Sigmoid colon (tissue), 7 donors: ENCODE measurements around the gene PRKAG3. TPM values are rescaled to one million over a fixed set of nuclear protein-coding genes. Genes with fewer than 3 reads are reported as not detected.
"Not testable (repeated sequence)": the region's sequence is repeated elsewhere in the genome, so short reads cannot be mapped to it uniquely, and the experiment has no call there.

Experiments
- DNase-seq: peaks from one replicate; pipeline ENCODE4 v3.0.0-alpha.2; 2019
- H3K27ac ChIP-seq, 4 donors: fragments of 200-600 bp; sonication (generic); one replicate each; pipeline ENCODE4 v1.5.1; 2016 to 2019; ENCODE audit warnings: mild to moderate bottlenecking in 1 of 4
- H3K27me3 ChIP-seq, 3 donors: fragments of 200-600 bp; sonication (generic); one replicate each; pipeline ENCODE4 v1.5.1; 2019; ENCODE audit warnings: mild to moderate bottlenecking in 1 of 3
- H3K36me3 ChIP-seq, 4 donors: fragments of 200-600 bp; sonication (generic); one replicate each; pipeline ENCODE4 v1.5.1; 2016 to 2019
- H3K4me1 ChIP-seq, 4 donors: fragments of 200-600 bp; sonication (generic); one replicate each; pipeline ENCODE4 v1.5.1; 2017 to 2019
- H3K4me3 ChIP-seq, 4 donors: fragments of 200-600 bp; sonication (generic); one replicate each; pipeline ENCODE4 v1.5.1; 2017 to 2019; ENCODE audit warnings: mild to moderate bottlenecking in 2 of 4, moderate library complexity in 1 of 4
- H3K9me3 ChIP-seq, 4 donors: fragments of 200-600 bp in 3 of 4; sonication (generic) in 3 of 4; one replicate each; pipeline versions ENCODE4 v1.5.1 to v1.6.1; 2013 to 2019
- EP300 ChIP-seq, 4 donors: sonication (generic); formaldehyde crosslinking; IDR thresholded peaks; one replicate each; pipeline ENCODE4 v1.6.1; 2017; ENCODE audit warnings: antibody characterized with exemption in 4 of 4
- POLR2A ChIP-seq, 2 donors: fragments of 450-650 bp; IDR thresholded peaks; one replicate each; pipeline ENCODE4 v1.6.1; 2016; ENCODE audit warnings: antibody characterized with exemption in 2 of 2, mild to moderate bottlenecking in 2 of 2, moderate library complexity in 2 of 2
- POLR2AphosphoS5 ChIP-seq, 4 donors: sonication (generic); formaldehyde crosslinking; IDR thresholded peaks; one replicate each; pipeline ENCODE4 v1.6.1; 2017; ENCODE audit warnings: antibody characterized with exemption in 4 of 4
- WGBS, 2 donors: extraction: QIAGEN DNeasy Blood & Tissue Kit; methylation state at CpG; one replicate each; pipeline ENCODE4 v1.1.7; 2013; 5-methylcytosine and 5-hydroxymethylcytosine counted together
- intact Hi-C: fragments of 100-400 bp; cut with DNase I; formaldehyde crosslinking; loops from one replicate; pipeline ENCODE4 v1.15.1; 2023
- polyA plus RNA-seq, 3 donors: library from polyadenylated mRNA; stranded (reverse); fragments of 200-250 nt; gene quantifications; one replicate each; pipeline ENCODE4 v1.2.3, GENCODE V29; 2013
- total RNA-seq, 4 donors: library from RNA; depleted of rRNA; stranded (reverse); fragments of >200 nt; gene quantifications; one replicate each; pipeline ENCODE4 v1.1.0, GENCODE V29; 2016
- TF ChIP-seq, protein P1 (sequence below), 4 experiments: fragments of 450-650 bp in 3 of 4; fragments of 200-600 bp in 1 of 4; IDR thresholded peaks; one replicate each; pipeline ENCODE4 v1.5.1; 2016 to 2019; ENCODE audit warnings: antibody characterized with exemption in 4 of 4, mild to moderate bottlenecking in 3 of 4, moderate library complexity in 2 of 4
- donor health status: healthy with polysubstance abuse.
- donor health status: Bipolar disorder and iron deficiency.
- donor health status: healthy.

PRKAG3 gene
- total and polyA plus RNA-seq, 7 donors, result not detected

DNA sequence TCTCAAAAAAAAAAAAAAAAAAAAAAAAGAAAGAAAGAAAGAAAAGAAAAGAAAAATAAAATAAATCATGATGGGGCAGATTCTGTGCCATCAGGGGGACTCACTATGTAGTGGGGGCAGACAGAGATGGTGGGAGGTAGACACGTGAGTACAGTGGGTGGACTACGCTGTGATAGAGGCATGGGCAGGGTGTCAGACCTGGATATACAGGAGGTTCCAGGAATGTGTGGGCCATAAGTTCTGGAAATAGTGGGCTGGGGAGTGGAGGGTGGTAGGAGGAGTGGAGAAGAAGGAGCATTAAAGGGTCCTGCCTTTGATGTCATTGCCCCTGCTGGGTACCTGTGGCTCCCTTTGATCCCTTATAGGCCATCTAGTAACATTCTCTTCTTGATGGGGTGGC, 19.2 kb upstream of the PRKAG3 start:
- H3K36me3 ChIP-seq, result no peaks in the 10 kb centered on the region
- no peak overlapping the region for H3K4me3 ChIP-seq
- no peaks in the 10 kb centered on the region for H3K9me3 ChIP-seq
- H3K4me1 ChIP-seq, result peaks cover 0 to 11% (median 4%) of the 10 kb centered on the region in 4 donors
- no peak overlapping the region for H3K27ac ChIP-seq
- WGBS, 2 donors, result 83 to 85% methylated on average over 2 of the region's 2 CpGs
- H3K27me3 ChIP-seq, result peaks cover 8 to 78% (median 47%) of the 10 kb centered on the region in 3 donors
- intact Hi-C loops, result no loop called here
- DNase-seq, result no peak
- TF ChIP-seq, protein P1, sequence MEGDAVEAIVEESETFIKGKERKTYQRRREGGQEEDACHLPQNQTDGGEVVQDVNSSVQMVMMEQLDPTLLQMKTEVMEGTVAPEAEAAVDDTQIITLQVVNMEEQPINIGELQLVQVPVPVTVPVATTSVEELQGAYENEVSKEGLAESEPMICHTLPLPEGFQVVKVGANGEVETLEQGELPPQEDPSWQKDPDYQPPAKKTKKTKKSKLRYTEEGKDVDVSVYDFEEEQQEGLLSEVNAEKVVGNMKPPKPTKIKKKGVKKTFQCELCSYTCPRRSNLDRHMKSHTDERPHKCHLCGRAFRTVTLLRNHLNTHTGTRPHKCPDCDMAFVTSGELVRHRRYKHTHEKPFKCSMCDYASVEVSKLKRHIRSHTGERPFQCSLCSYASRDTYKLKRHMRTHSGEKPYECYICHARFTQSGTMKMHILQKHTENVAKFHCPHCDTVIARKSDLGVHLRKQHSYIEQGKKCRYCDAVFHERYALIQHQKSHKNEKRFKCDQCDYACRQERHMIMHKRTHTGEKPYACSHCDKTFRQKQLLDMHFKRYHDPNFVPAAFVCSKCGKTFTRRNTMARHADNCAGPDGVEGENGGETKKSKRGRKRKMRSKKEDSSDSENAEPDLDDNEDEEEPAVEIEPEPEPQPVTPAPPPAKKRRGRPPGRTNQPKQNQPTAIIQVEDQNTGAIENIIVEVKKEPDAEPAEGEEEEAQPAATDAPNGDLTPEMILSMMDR (IDR thresholded peaks at IDR 0.05), result no peak

DNA sequence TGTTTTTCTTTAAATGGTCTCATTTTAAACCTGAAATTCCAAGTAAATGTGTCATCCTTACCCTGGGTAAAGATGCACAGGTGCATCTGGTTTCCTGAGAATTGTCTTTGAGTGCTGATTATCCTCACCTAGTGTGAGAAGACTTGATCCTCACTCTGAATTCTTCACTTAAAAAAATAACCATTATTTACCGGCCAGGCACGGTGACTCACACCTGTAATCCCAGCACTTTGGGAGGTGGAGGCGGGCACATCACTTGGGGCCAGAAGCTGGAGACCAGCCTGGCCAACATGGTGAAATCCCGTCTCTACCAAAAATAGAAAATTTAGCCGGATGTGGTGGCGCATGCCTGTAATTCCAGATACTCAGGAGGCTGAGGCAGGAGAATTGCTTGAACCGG, 18.1 kb upstream of the PRKAG3 start:
- no peak for DNase-seq
- no peak for TF ChIP-seq EP300 (IDR thresholded peaks at IDR 0.05)
- TF ChIP-seq POLR2A (IDR thresholded peaks at IDR 0.05), result no peak
- TF ChIP-seq POLR2AphosphoS5 (IDR thresholded peaks at IDR 0.05), result no peak
- TF ChIP-seq, protein P1 (IDR thresholded peaks at IDR 0.05), result no peak
- H3K27ac ChIP-seq, result no peak overlapping the region
- peaks cover 0 to 11% (median 4%) of the 10 kb centered on the region in 4 donors for H3K4me1 ChIP-seq
- peaks cover 8 to 68% (median 39%) of the 10 kb centered on the region in 3 donors for H3K27me3 ChIP-seq
- 70 to 86% methylated on average over 7 of the region's 7 CpGs for WGBS, 2 donors
- no peak overlapping the region for H3K4me3 ChIP-seq
- H3K36me3 ChIP-seq, result no peaks in the 10 kb centered on the region
- no peaks in the 10 kb centered on the region for H3K9me3 ChIP-seq
- intact Hi-C loops, result loop anchor here (5.0 kb wide), 1 partner anchor 122 kb away; no protein-coding TSS in a partner anchor

DNA sequence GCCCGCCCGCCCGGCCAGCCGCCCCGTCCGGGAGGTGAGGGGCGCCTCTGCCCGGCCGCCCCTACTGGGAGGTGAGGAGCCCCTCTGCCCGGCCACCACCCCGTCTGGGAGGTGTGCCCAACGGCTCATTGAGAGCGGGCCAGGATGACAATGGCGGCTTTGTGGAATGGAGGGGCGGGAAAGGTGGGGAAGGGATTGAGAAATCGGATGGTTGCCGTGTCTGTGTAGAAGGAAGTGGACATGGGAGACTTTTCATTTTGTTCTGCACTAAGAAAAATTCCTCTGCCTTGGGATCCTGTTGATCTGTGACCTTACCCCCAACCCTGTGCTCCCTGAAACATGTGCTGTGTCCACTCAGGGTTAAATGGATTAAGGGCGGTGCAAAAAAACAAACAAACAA, 15.4 kb upstream of the PRKAG3 start:
- DNase-seq, H3K27ac ChIP-seq, H3K9me3 ChIP-seq, H3K4me3 ChIP-seq, H3K4me1 ChIP-seq, H3K36me3 ChIP-seq: not testable (repeated sequence)
- 74 to 83% methylated on average over 18 of the region's 18 CpGs for WGBS, 2 donors
- intact Hi-C loops, result loop anchor here (1.0 to 5.0 kb wide), 2 partner anchors 120 to 136 kb away; no protein-coding TSS in a partner anchor
- peaks cover 0 to 40% (median 22%) of the 10 kb centered on the region in 3 donors for H3K27me3 ChIP-seq

DNA sequence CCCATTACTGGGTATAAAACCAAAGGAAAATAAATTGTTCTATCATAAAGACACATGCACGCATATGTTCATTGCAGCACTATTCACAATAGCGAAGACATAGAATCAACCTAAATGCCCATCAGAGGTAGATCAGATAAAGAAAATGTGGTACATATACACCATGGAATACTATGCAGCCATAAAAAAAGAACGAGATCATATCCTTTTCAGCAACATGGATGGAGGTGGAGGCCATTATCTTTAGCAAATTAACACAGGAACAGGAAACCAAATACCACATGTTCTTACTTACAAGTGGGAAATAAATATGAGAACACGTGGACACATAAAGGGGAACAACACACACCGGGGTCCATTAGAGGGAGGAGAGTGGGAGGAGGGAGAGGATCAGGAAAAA, 12.7 kb upstream of the PRKAG3 start:
- H3K4me3 ChIP-seq, result not testable (repeated sequence)

DNA sequence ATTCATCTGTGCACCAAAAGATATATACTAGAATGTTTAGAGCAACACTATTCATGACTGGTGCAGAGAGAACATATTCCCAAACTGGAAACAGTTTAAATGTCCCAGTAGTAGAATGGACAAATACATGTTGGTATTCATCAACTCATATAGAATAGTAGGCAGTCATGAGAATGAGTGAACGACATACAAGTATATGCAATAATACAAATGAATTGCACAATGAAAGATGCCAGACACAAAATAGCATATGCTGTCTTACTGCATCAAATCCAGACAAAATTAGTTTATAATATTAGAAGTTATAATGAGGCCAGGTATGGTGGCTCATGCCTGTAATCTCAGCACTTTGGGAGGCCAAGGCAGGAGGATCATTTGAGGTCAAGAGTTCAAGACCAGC, 8.3 kb upstream of the PRKAG3 start:
- TF ChIP-seq EP300 (IDR thresholded peaks at IDR 0.05), result no peak
- TF ChIP-seq POLR2AphosphoS5 (IDR thresholded peaks at IDR 0.05), result no peak
- TF ChIP-seq POLR2A (IDR thresholded peaks at IDR 0.05), result no peak
- TF ChIP-seq, protein P1 (IDR thresholded peaks at IDR 0.05), result no peak
- intact Hi-C loops, result no loop called here
- no peak for DNase-seq
- H3K27me3 ChIP-seq, result peaks cover 0 to 6% (median 4%) of the 10 kb centered on the region in 3 donors
- H3K27ac ChIP-seq, result no peak overlapping the region
- no peaks in the 10 kb centered on the region for H3K36me3 ChIP-seq
- no peak overlapping the region for H3K4me3 ChIP-seq
- H3K9me3 ChIP-seq, result no peaks in the 10 kb centered on the region
- 81 to 87% methylated on average over 1 of the region's 1 CpG for WGBS, 2 donors
- no peaks in the 10 kb centered on the region for H3K4me1 ChIP-seq

More for the DNA sequence above, 12.7 kb upstream of the PRKAG3 start:
- H3K27ac ChIP-seq, H3K9me3 ChIP-seq, intact Hi-C loops, H3K36me3 ChIP-seq, H3K4me1 ChIP-seq, DNase-seq: not testable (repeated sequence)
- peaks cover 0 to 15% (median 4%) of the 10 kb centered on the region in 3 donors for H3K27me3 ChIP-seq
- 65 to 91% methylated on average over 5 of the region's 5 CpGs for WGBS, 2 donors

DNA sequence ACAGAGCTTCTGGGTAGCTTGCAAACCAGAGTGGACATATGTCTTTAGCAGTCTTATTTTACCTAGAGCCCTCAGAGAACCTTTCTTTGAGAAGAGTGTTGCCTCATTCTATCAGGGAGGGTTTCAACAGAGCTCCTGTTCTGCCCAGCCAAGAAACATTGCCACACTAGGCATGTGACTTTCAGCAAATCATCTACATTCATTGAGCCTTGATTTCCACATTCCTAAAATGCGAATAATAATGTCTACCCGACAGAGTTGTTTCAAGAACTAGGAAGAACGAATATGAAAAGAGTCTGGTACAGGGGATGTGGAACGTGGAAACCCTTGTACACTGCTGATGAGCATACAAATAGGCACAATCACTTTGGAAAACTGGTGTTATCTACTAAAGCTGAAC, 7.8 kb upstream of the PRKAG3 start:
- no peaks in the 10 kb centered on the region for H3K4me1 ChIP-seq
- no peaks in the 10 kb centered on the region for H3K36me3 ChIP-seq
- H3K27me3 ChIP-seq, result peaks cover 0 to 10% (median 4%) of the 10 kb centered on the region in 3 donors
- no peak overlapping the region for H3K4me3 ChIP-seq
- intact Hi-C loops, result no loop called here
- WGBS, 2 donors, result 80 to 85% methylated on average over 4 of the region's 4 CpGs
- peak; percentile 40 for DNase-seq
- no peak overlapping the region for H3K27ac ChIP-seq
- no peak for TF ChIP-seq EP300 (IDR thresholded peaks at IDR 0.05)
- TF ChIP-seq POLR2AphosphoS5 (IDR thresholded peaks at IDR 0.05), result peak in 1 of 4 donors; percentile 12
- H3K9me3 ChIP-seq, result no peaks in the 10 kb centered on the region
